Esophagus muscularis mucosa (tissue), 4 donors: ENCODE results near the gene TBATA. TPM values are rescaled to one million over a fixed set of nuclear protein-coding genes. Genes with fewer than 3 reads are reported as not detected.

Source experiments
- DNase-seq: peaks from one replicate; pipeline ENCODE4 v3.0.0-alpha.2; 2017; ENCODE audit errors: extremely low spot score
- H3K27ac ChIP-seq, 4 donors: fragments of 200-600 bp; sonication (generic); replicated peaks in 1 of 4; 1 replicate in 3 of 4; 2 replicates in 1 of 4; pipeline ENCODE4 v1.5.1; 2016 to 2019; ENCODE audit warnings: mild to moderate bottlenecking in 1 of 4
- H3K27me3 ChIP-seq, 4 donors: fragments of 200-600 bp; sonication (generic); one replicate each; pipeline versions ENCODE4 v1.5.1 to v1.6.0; 2016 to 2019
- H3K36me3 ChIP-seq, 4 donors: fragments of 200-600 bp; sonication (generic); one replicate each; pipeline ENCODE4 v1.5.1; 2016 to 2019
- H3K4me1 ChIP-seq, 4 donors: fragments of 200-600 bp; sonication (generic); one replicate each; pipeline ENCODE4 v1.5.1; 2016 to 2019
- H3K4me3 ChIP-seq, 4 donors: fragments of 200-600 bp; sonication (generic); 1 replicate in 2 of 4; 2 replicates in 2 of 4; pipeline ENCODE4 v1.5.1; 2016 to 2019; ENCODE audit warnings: mild to moderate bottlenecking in 4 of 4, moderate library complexity in 1 of 4
- H3K9me3 ChIP-seq, 4 donors: fragments of 200-600 bp; sonication (generic); 1 replicate in 3 of 4; 2 replicates in 1 of 4; pipeline ENCODE4 v1.5.1; 2016 to 2019
- EP300 ChIP-seq: sonication (generic); formaldehyde crosslinking; IDR thresholded peaks from one replicate; pipeline ENCODE4 v1.6.1; 2017; ENCODE audit warnings: antibody characterized with exemption
- POLR2A ChIP-seq: fragments of 450-650 bp; IDR thresholded peaks from one replicate; pipeline ENCODE4 v1.6.1; 2017; ENCODE audit warnings: antibody characterized with exemption, moderate library complexity, mild to moderate bottlenecking, low read depth
- POLR2AphosphoS5 ChIP-seq, 2 donors: sonication (generic); formaldehyde crosslinking; IDR thresholded peaks; one replicate each; pipeline ENCODE4 v1.6.1; 2017; ENCODE audit warnings: antibody characterized with exemption in 2 of 2
- WGBS: methylation state at CpG from one replicate; pipeline ENCODE4 v1.1.5; 2018; 5-methylcytosine and 5-hydroxymethylcytosine counted together
- intact Hi-C: fragments of 100-400 bp; cut with DNase I; formaldehyde crosslinking; loops from one replicate; pipeline ENCODE4 v1.15.1; 2023
- total RNA-seq, 4 donors: library from RNA; depleted of rRNA; stranded (reverse); fragments of >200 nt; gene quantifications; one replicate each; pipeline versions ENCODE4 v1.1.0 to v1.2.1, GENCODE V29; 2016
- TF ChIP-seq, protein P1 (sequence below), 3 experiments: fragments of 200-600 bp in 2 of 3; fragments of 450-650 bp in 1 of 3; sonication (generic) in 2 of 3; IDR thresholded peaks; one replicate each; pipeline ENCODE4 v1.5.1; 2017 to 2019; ENCODE audit warnings: antibody characterized with exemption in 3 of 3, mild to moderate bottlenecking in 2 of 3, moderate library complexity in 1 of 3

The TBATA gene
- total RNA-seq, 4 donors from 2014 or later = not detected

DNA sequence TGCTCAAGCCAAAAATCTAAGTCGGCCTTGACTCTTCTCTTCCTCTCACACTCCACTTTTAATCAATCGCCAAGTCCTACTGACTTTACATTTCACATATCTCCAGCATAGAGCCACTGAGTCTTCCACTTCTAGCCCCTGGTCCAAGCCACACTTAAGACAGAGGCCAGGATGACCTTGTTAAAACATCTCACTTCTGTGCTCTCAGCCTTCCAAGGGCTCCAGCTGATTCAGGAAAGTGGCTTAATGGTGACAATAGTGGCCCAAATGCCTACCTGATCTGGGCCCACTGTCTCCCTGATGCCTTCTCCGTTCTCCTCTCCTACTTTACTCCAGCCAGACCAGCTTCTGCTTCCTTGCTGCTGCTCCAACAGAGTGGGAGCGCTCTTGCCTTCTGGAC lies 4.4 kb downstream of the TBATA start:
- Histone ChIP-seq H3K4me3 (no peak overlapping the region), H3K4me1 (no peaks in the 10 kb centered on the region), H3K27me3 (no peaks in the 10 kb centered on the region), H3K36me3 (no peaks in the 10 kb centered on the region), H3K27ac (no peak overlapping the region), H3K9me3 (no peaks in the 10 kb centered on the region)
- intact Hi-C loops = no loop called here
- 98% methylated on average over 4 of the region's 4 CpGs for WGBS
- peak; percentile 57 for DNase-seq
- TF ChIP-seq EP300 (no peak), POLR2A (no peak), POLR2AphosphoS5 (IDR thresholded peaks at IDR 0.05) (no peak)
- TF ChIP-seq, protein P1, sequence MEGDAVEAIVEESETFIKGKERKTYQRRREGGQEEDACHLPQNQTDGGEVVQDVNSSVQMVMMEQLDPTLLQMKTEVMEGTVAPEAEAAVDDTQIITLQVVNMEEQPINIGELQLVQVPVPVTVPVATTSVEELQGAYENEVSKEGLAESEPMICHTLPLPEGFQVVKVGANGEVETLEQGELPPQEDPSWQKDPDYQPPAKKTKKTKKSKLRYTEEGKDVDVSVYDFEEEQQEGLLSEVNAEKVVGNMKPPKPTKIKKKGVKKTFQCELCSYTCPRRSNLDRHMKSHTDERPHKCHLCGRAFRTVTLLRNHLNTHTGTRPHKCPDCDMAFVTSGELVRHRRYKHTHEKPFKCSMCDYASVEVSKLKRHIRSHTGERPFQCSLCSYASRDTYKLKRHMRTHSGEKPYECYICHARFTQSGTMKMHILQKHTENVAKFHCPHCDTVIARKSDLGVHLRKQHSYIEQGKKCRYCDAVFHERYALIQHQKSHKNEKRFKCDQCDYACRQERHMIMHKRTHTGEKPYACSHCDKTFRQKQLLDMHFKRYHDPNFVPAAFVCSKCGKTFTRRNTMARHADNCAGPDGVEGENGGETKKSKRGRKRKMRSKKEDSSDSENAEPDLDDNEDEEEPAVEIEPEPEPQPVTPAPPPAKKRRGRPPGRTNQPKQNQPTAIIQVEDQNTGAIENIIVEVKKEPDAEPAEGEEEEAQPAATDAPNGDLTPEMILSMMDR (IDR thresholded peaks at IDR 0.05) = no peak

DNA sequence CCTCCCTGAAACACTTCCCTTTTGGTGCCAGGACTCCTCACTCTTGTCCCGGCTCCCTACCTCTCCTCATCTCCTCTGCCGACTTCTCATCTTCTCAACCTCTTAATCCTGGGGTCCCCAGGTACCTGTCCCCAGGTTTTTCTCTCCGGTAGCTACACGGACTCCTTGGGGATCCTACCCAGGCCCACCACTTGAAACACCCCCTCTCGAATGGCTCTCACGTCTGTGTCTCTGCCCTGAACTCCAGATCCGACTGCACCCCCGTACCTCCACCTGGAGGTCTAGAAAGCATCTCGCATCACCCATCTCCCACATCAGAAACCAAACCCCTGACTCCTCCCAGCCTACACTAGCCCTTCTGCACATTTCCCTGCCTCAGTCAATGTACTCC lies 4.8 kb downstream of the TBATA start:
- Histone ChIP-seq H3K27ac (no peak overlapping the region), H3K27me3 (no peaks in the 10 kb centered on the region), H3K4me3 (no peak overlapping the region), H3K36me3 (no peaks in the 10 kb centered on the region), H3K9me3 (no peaks in the 10 kb centered on the region), H3K4me1 (no peaks in the 10 kb centered on the region)
- peak; percentile 60 for DNase-seq
- no peak for TF ChIP-seq EP300
- no peak for TF ChIP-seq POLR2A
- no peak for TF ChIP-seq POLR2AphosphoS5 (IDR thresholded peaks at IDR 0.05)
- TF ChIP-seq, protein P1 (IDR thresholded peaks at IDR 0.05) = no peak
- intact Hi-C loops = no loop called here
- 96% methylated on average over 9 of the region's 9 CpGs for WGBS

DNA sequence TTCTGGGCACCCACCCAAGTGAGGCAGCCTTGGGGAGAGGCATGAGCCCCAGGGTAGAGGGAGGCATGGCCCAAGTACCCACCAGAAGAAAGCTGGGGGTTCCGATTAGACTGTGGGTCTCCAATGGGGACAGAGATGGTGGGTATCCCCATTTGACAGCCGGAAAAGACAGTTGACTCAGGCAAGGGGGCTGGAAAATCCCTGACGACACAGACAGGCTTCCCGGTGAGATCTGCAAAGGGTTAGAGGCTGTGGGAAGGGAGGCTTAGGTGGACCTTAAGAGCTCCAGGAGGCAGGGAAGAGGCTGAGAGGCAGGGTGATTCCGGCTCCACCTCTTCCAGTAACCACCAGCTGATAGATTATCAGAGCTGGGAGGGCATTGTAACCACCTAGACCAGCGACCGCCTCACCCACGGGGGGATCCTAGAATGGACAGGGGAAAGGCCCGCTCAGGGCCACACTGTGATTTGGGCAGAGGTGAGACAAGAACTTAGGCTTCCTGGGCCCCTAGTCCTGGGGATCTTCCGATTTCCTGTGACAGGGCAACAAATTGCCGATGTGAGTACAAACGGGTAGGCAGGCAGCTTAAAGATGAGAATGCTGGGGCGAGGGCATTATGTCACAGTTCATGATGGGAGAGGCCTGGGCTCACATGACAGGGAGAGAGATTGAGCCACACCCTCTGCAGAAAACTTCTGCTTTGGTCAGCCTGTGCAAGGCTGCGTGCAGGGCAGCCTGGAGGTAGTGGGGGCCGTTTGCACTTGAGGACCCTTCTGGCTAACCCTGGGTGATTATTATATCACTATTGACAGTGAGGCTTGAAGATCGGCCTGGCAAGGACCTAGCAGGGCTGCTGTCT lies 5.4 kb downstream of the TBATA start:
- H3K36me3 ChIP-seq = no peaks in the 10 kb centered on the region
- TF ChIP-seq EP300 (no peak), POLR2AphosphoS5 (IDR thresholded peaks at IDR 0.05) (no peak), POLR2A (no peak)
- TF ChIP-seq, protein P1 (IDR thresholded peaks at IDR 0.05) = no peak
- H3K9me3 ChIP-seq = no peaks in the 10 kb centered on the region
- H3K27ac ChIP-seq = no peak overlapping the region
- 88% methylated on average over 15 of the region's 16 CpGs for WGBS
- no peak overlapping the region for H3K4me3 ChIP-seq
- H3K27me3 ChIP-seq = no peaks in the 10 kb centered on the region
- DNase-seq = peak; percentile 89
- intact Hi-C loops = no loop called here
- no peaks in the 10 kb centered on the region for H3K4me1 ChIP-seq

DNA sequence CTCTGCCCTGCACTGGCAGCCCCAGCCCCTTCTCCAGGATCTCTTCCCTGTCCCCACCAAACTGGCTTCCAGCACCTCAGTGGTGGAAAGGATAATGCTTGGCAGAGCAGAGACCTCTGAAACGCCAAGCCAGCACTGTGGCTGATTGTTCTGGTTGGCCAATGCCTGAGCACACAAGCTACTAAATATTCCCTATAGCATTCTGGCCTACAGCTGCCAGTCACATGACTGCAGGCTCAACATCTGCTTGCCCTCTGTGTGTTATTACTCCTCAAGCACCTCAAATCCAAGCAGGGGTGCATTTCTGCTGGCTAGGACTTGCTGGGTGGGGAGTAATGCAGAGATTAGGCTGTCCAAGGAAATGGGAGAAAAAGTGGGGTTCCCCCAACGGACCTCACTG lies 6.1 kb downstream of the TBATA start:
- no peak for TF ChIP-seq EP300
- TF ChIP-seq, protein P1 (IDR thresholded peaks at IDR 0.05) = no peak
- no peak for TF ChIP-seq POLR2AphosphoS5 (IDR thresholded peaks at IDR 0.05)
- no peak for TF ChIP-seq POLR2A
- Histone ChIP-seq H3K27me3 (no peaks in the 10 kb centered on the region), H3K36me3 (no peaks in the 10 kb centered on the region), H3K27ac (no peak overlapping the region), H3K9me3 (no peaks in the 10 kb centered on the region), H3K4me3 (no peak overlapping the region), H3K4me1 (no peaks in the 10 kb centered on the region)
- intact Hi-C loops = no loop called here
- WGBS = 75% methylated on average over 2 of the region's 2 CpGs
- peak; percentile 85 for DNase-seq
